ENCODE results near the gene IFITM1.

Gene IFITM1

GRCh38 chr11:290621-291231 is 23.1 kb upstream of the IFITM1 start:
- TF ChIP-seq EZH2 (IDR thresholded peaks at IDR 0.05), result no peak
- no peak for TF ChIP-seq FOXP2 (optimal IDR thresholded peaks at IDR 0.05; ENCODE audit: control extremely low read depth, extremely low read length, insufficient read depth)
- no peak for TF ChIP-seq POLR2AphosphoS5 (IDR thresholded peaks at IDR 0.05; ENCODE audit: borderline replicate concordance, low read depth, low read length)
- no peak for DNase-seq (ENCODE audit: low read depth, low spot score)
- no peak overlapping the region for H3K27ac ChIP-seq
- H3K36me3 ChIP-seq (ENCODE audit: insufficient read depth, low read length), result no peaks in the 10 kb centered on the region; the same call in 1 of the 2 replicates
- no peak overlapping the region for H3K9ac ChIP-seq (ENCODE audit: insufficient read length)
- H3K4me3 ChIP-seq, result no peak overlapping the region
- no peaks in the 10 kb centered on the region for H3K9me3 ChIP-seq (ENCODE audit: low read depth, low read length)

- no peaks in the 10 kb centered on the region for H3K9me3 ChIP-seq (ENCODE audit: low read depth, low read length)
- TF ChIP-seq POLR2AphosphoS5 (IDR thresholded peaks at IDR 0.05; ENCODE audit: borderline replicate concordance, low read depth, low read length), result no peak
- H3K36me3 ChIP-seq (ENCODE audit: insufficient read depth, low read length), result no peaks in the 10 kb centered on the region; the same call in 1 of the 2 replicates
- no peak overlapping the region for H3K9ac ChIP-seq (ENCODE audit: insufficient read length)
- no peak for DNase-seq (ENCODE audit: low read depth, low spot score)
- H3K27ac ChIP-seq, result no peak overlapping the region
- no peak overlapping the region for H3K4me3 ChIP-seq
Observed at GRCh38 chr11:291281-292210, 22.3 kb upstream of the IFITM1 start.

- Histone ChIP-seq H3K9ac (ENCODE audit: insufficient read length) (no peak overlapping the region), H3K36me3 (ENCODE audit: insufficient read depth, low read length) (no peaks in the 10 kb centered on the region; the same call in 1 of the 2 replicates), H3K27ac (no peak overlapping the region), H3K4me3 (no peak overlapping the region), H3K9me3 (ENCODE audit: low read depth, low read length) (no peaks in the 10 kb centered on the region)
- no peak for DNase-seq (ENCODE audit: low read depth, low spot score)
- TF ChIP-seq POLR2AphosphoS5 (IDR thresholded peaks at IDR 0.05; ENCODE audit: borderline replicate concordance, low read depth, low read length) (no peak), EZH2 (IDR thresholded peaks at IDR 0.05) (no peak), FOXP2 (optimal IDR thresholded peaks at IDR 0.05; ENCODE audit: control extremely low read depth, extremely low read length, insufficient read depth) (no peak)
Observed at GRCh38 chr11:292211-293121, 21.4 kb upstream of the IFITM1 start.

- no peak for TF ChIP-seq EZH2 (IDR thresholded peaks at IDR 0.05)
- TF ChIP-seq POLR2AphosphoS5 (IDR thresholded peaks at IDR 0.05; ENCODE audit: borderline replicate concordance, low read depth, low read length), result no peak
- no peak for TF ChIP-seq FOXP2 (optimal IDR thresholded peaks at IDR 0.05; ENCODE audit: control extremely low read depth, extremely low read length, insufficient read depth)
- no peaks in the 10 kb centered on the region for H3K9me3 ChIP-seq (ENCODE audit: low read depth, low read length)
- no peak overlapping the region for H3K9ac ChIP-seq (ENCODE audit: insufficient read length)
- no peak overlapping the region for H3K27ac ChIP-seq
- no peak overlapping the region for H3K4me3 ChIP-seq
- no peak for DNase-seq (ENCODE audit: low read depth, low spot score)
- no peaks in the 10 kb centered on the region; the same call in 1 of the 2 replicates for H3K36me3 ChIP-seq (ENCODE audit: insufficient read depth, low read length)
Observed at GRCh38 chr11:293271-293851, 20.5 kb upstream of the IFITM1 start.

GRCh38 chr11:293852-294661 is 19.8 kb upstream of the IFITM1 start:
- no peaks in the 10 kb centered on the region; the same call in 1 of the 2 replicates for H3K36me3 ChIP-seq (ENCODE audit: insufficient read depth, low read length)
- no peaks in the 10 kb centered on the region for H3K9me3 ChIP-seq (ENCODE audit: low read depth, low read length)
- no peak overlapping the region for H3K9ac ChIP-seq (ENCODE audit: insufficient read length)
- TF ChIP-seq FOXP2 (optimal IDR thresholded peaks at IDR 0.05; ENCODE audit: control extremely low read depth, extremely low read length, insufficient read depth) (no peak), POLR2AphosphoS5 (IDR thresholded peaks at IDR 0.05; ENCODE audit: borderline replicate concordance, low read depth, low read length) (no peak), EZH2 (IDR thresholded peaks at IDR 0.05) (no peak)
- H3K4me3 ChIP-seq, result no peak overlapping the region
- H3K27ac ChIP-seq, result no peak overlapping the region
- DNase-seq (ENCODE audit: low read depth, low spot score), result no peak

GRCh38 chr11:294780-295179 is 19.1 kb upstream of the IFITM1 start:
- Histone ChIP-seq H3K9ac (ENCODE audit: insufficient read length) (no peak overlapping the region), H3K27ac (no peak overlapping the region), H3K36me3 (ENCODE audit: insufficient read depth, low read length) (no peaks in the 10 kb centered on the region; the same call in 1 of the 2 replicates), H3K9me3 (ENCODE audit: low read depth, low read length) (no peaks in the 10 kb centered on the region), H3K4me3 (no peak overlapping the region)
- DNase-seq (ENCODE audit: low read depth, low spot score), result no peak
- TF ChIP-seq POLR2AphosphoS5 (IDR thresholded peaks at IDR 0.05; ENCODE audit: borderline replicate concordance, low read depth, low read length), result no peak
- TF ChIP-seq EZH2 (IDR thresholded peaks at IDR 0.05), result no peak
- TF ChIP-seq FOXP2 (optimal IDR thresholded peaks at IDR 0.05; ENCODE audit: control extremely low read depth, extremely low read length, insufficient read depth), result no peak

Measured in SK-N-MC (cell line).